ENCODE measurements around the gene ANKRD40. TPM values are rescaled to one million over a fixed set of nuclear protein-coding genes. Genes with fewer than 3 reads are reported as not detected.
"Not testable (repeated sequence)": the region's sequence is repeated elsewhere in the genome, so short reads cannot be mapped to it uniquely, and the experiment has no call there.

ANKRD40 gene
- total RNA-seq, 1 donor from 2014 or later = 21.6 TPM

GRCh38 chr17:50710650-50711049, 2.9 kb upstream of the ANKRD40 start:
- intact Hi-C loops (cut with DNase I) = no loop called here
- no peak for DNase-seq (ENCODE audit: extremely low spot score in 2 of 2)
- TF ChIP-seq CTCF (IDR thresholded peaks at IDR 0.05) = no peak
- TF ChIP-seq POLR2A (IDR thresholded peaks at IDR 0.05) = no peak
- TF ChIP-seq POLR2AphosphoS5 (IDR thresholded peaks at IDR 0.05; ENCODE audit: insufficient read depth in 1 of 2, low read depth in 1 of 2) = no peak
- H3K27me3 ChIP-seq = no peaks in the 10 kb centered on the region
- H3K9me3 ChIP-seq = no peaks in the 10 kb centered on the region
- no peak overlapping the region for H3K4me3 ChIP-seq
- H3K36me3 ChIP-seq = no peaks in the 10 kb centered on the region
- H3K27ac ChIP-seq = peak overlapping the region; percentile 90
- H3K4me1 ChIP-seq = peaks cover 28% of the 10 kb centered on the region

- Histone ChIP-seq H3K4me1 (peaks cover 35% of the 10 kb centered on the region), H3K27me3 (no peaks in the 10 kb centered on the region), H3K4me3 (no peak overlapping the region), H3K27ac (peak overlapping the region; percentile 90), H3K9me3 (no peaks in the 10 kb centered on the region), H3K36me3 (no peaks in the 10 kb centered on the region)
- intact Hi-C loops (cut with DNase I) = no loop called here
- DNase-seq (ENCODE audit: extremely low spot score in 2 of 2) = no peak
- no peak for TF ChIP-seq CTCF (IDR thresholded peaks at IDR 0.05)
- TF ChIP-seq POLR2A (IDR thresholded peaks at IDR 0.05) = no peak
- TF ChIP-seq POLR2AphosphoS5 (IDR thresholded peaks at IDR 0.05; ENCODE audit: insufficient read depth in 1 of 2, low read depth in 1 of 2) = no peak
Observed at GRCh38 chr17:50710025-50710424, 2.3 kb upstream of the ANKRD40 start.

- H3K27me3 ChIP-seq; intact Hi-C loops (cut with DNase I); H3K9me3 ChIP-seq; DNase-seq (ENCODE audit: extremely low spot score in 2 of 2); H3K36me3 ChIP-seq: not testable (repeated sequence)
- H3K4me1 ChIP-seq = peaks cover 44% of the 10 kb centered on the region
- peak overlapping the region; percentile 90 for H3K27ac ChIP-seq
- H3K4me3 ChIP-seq = peak overlapping the region in 1 of 2 donors; percentile 71
Observed at GRCh38 chr17:50709053-50709452, 1.3 kb upstream of the ANKRD40 start.

GRCh38 chr17:50708050-50709000, 611 bp upstream of the ANKRD40 start:
- no peaks in the 10 kb centered on the region for H3K9me3 ChIP-seq
- H3K27me3 ChIP-seq = no peaks in the 10 kb centered on the region
- peaks cover 52% of the 10 kb centered on the region for H3K4me1 ChIP-seq
- intact Hi-C loops (cut with DNase I) = no loop called here
- no peak for DNase-seq (ENCODE audit: extremely low spot score in 2 of 2)
- H3K36me3 ChIP-seq = no peaks in the 10 kb centered on the region
- peak overlapping the region; percentile 71 for H3K4me3 ChIP-seq
- TF ChIP-seq POLR2A (IDR thresholded peaks at IDR 0.05) (no peak), CTCF (IDR thresholded peaks at IDR 0.05) (peak in 1 of 3 experiments; percentile 5)
- H3K27ac ChIP-seq = peak overlapping the region; percentile 90

GRCh38 chr17:50703162-50703561, 4.6 kb downstream of the ANKRD40 start:
- no peak for DNase-seq (ENCODE audit: extremely low spot score in 2 of 2)
- TF ChIP-seq POLR2AphosphoS5 (IDR thresholded peaks at IDR 0.05; ENCODE audit: insufficient read depth in 1 of 2, low read depth in 1 of 2) = no peak
- TF ChIP-seq CTCF (IDR thresholded peaks at IDR 0.05) = no peak
- no peak for TF ChIP-seq POLR2A (IDR thresholded peaks at IDR 0.05)
- Histone ChIP-seq H3K9me3 (no peaks in the 10 kb centered on the region), H3K4me3 (no peak overlapping the region), H3K27me3 (no peaks in the 10 kb centered on the region), H3K36me3 (peaks cover 0 to 20% of the 10 kb centered on the region in 2 donors), H3K4me1 (peaks cover 48% of the 10 kb centered on the region), H3K27ac (no peak overlapping the region)
- intact Hi-C loops (cut with DNase I) = no loop called here
